Breast epithelium (tissue), 4 donors: Measurements from ENCODE around the gene XPO1. TPM values are rescaled to one million over a fixed set of nuclear protein-coding genes. Genes with fewer than 3 reads are reported as not detected.

Source experiments
- DNase-seq, 2 donors: peaks; one replicate each; pipeline ENCODE4 v3.0.0-alpha.2; 2019; ENCODE audit warnings: low spot score in 2 of 2
- H3K27ac ChIP-seq, 2 donors: fragments of 200-600 bp; sonication (generic) in 1 of 2; one replicate each; pipeline ENCODE4 v1.5.1; 2016 to 2019; ENCODE audit warnings: mild to moderate bottlenecking in 1 of 2
- H3K27me3 ChIP-seq, 2 donors: fragments of 200-600 bp; sonication (generic) in 1 of 2; one replicate each; pipeline versions ENCODE4 v1.5.1 to v1.6.0; 2017 to 2019; ENCODE audit warnings: control low read depth in 1 of 2, mild to moderate bottlenecking in 1 of 2
- H3K36me3 ChIP-seq: fragments of 200-600 bp; one replicate; pipeline ENCODE4 v1.5.1; 2019
- H3K4me1 ChIP-seq, 2 donors: fragments of 200-600 bp; sonication (generic); one replicate each; pipeline ENCODE4 v1.5.1; 2016 to 2019; ENCODE audit warnings: control low read depth in 1 of 2
- H3K4me3 ChIP-seq, 3 donors: fragments of 200-600 bp; sonication (generic); 1 replicate in 2 of 3; 2 replicates in 1 of 3; pipeline ENCODE4 v1.5.1; 2016 to 2019; ENCODE audit warnings: mild to moderate bottlenecking in 3 of 3, moderate library complexity in 2 of 3
- H3K9me3 ChIP-seq, 2 donors: fragments of 200-600 bp; sonication (generic) in 1 of 2; one replicate each; pipeline ENCODE4 v1.5.1; 2016 to 2019; ENCODE audit warnings: control low read depth in 1 of 2
- CTCF ChIP-seq, 3 donors: fragments of 450-650 bp; IDR thresholded peaks; one replicate each; pipeline ENCODE4 v1.5.1; 2016 to 2017; ENCODE audit warnings: antibody characterized with exemption in 3 of 3, mild to moderate bottlenecking in 3 of 3, moderate library complexity in 3 of 3
- POLR2A ChIP-seq: fragments of 450-650 bp; IDR thresholded peaks from one replicate; pipeline ENCODE4 v1.6.1; 2016; ENCODE audit warnings: antibody characterized with exemption, mild to moderate bottlenecking, moderate library complexity
- POLR2AphosphoS5 ChIP-seq, 3 donors: sonication (generic); formaldehyde crosslinking; IDR thresholded peaks; one replicate each; pipeline ENCODE4 v1.6.1; 2017; ENCODE audit warnings: antibody characterized with exemption in 3 of 3
- intact Hi-C: fragments of 100-400 bp; cut with DNase I; formaldehyde crosslinking; loops from one replicate; pipeline ENCODE4 v1.15.1; 2023; ENCODE audit warnings: low total_unique reads
- total RNA-seq, 3 donors: library from RNA; depleted of rRNA; stranded (reverse); fragments of >200 nt; gene quantifications; one replicate each; pipeline ENCODE4 v1.1.0, GENCODE V29; 2016

The XPO1 gene
- total RNA-seq, 3 donors from 2014 or later, result 76.0 to 137 (median 129) TPM

GRCh38 chr2:61538920-61539520 lies 864 bp upstream of the XPO1 start:
- Histone ChIP-seq H3K27me3 (no peaks in the 10 kb centered on the region), H3K27ac (peak overlapping the region; percentile 99), H3K36me3 (no peaks in the 10 kb centered on the region), H3K4me1 (no peaks in the 10 kb centered on the region), H3K4me3 (peak overlapping the region; percentile 79 to 95 (median 84)), H3K9me3 (no peaks in the 10 kb centered on the region)
- TF ChIP-seq POLR2A, result no peak
- no peak for TF ChIP-seq CTCF (IDR thresholded peaks at IDR 0.05)
- peak in 1 of 3 donors; percentile 15 for TF ChIP-seq POLR2AphosphoS5 (IDR thresholded peaks at IDR 0.05)
- intact Hi-C loops, result loop anchor here (2.0 kb wide), 1 partner anchor 44 kb away; no protein-coding TSS in a partner anchor
- DNase-seq, result peak in 1 of 2 donors; percentile 29

GRCh38 chr2:61537950-61538199 lies 281 bp downstream of the XPO1 start:
- H3K4me1 ChIP-seq, result no peaks in the 10 kb centered on the region
- no peaks in the 10 kb centered on the region for H3K9me3 ChIP-seq
- peak overlapping the region; percentile 79 to 95 (median 84) for H3K4me3 ChIP-seq
- no peak for TF ChIP-seq POLR2A
- TF ChIP-seq POLR2AphosphoS5 (IDR thresholded peaks at IDR 0.05), result no peak
- no peak for TF ChIP-seq CTCF (IDR thresholded peaks at IDR 0.05)
- H3K27me3 ChIP-seq, result no peaks in the 10 kb centered on the region
- intact Hi-C loops, result loop anchor here (2.0 kb wide), 1 partner anchor 43 kb away; no protein-coding TSS in a partner anchor
- peak overlapping the region; percentile 99 for H3K27ac ChIP-seq
- no peak for DNase-seq
- no peaks in the 10 kb centered on the region for H3K36me3 ChIP-seq

GRCh38 chr2:61537277-61537949 lies 743 bp downstream of the XPO1 start:
- peak overlapping the region; percentile 99 for H3K27ac ChIP-seq
- DNase-seq, result peak in 1 of 2 donors; percentile 57
- H3K36me3 ChIP-seq, result no peaks in the 10 kb centered on the region
- no peaks in the 10 kb centered on the region for H3K4me1 ChIP-seq
- intact Hi-C loops, result no loop called here
- peak overlapping the region; percentile 79 to 95 (median 84) for H3K4me3 ChIP-seq
- H3K27me3 ChIP-seq, result no peaks in the 10 kb centered on the region
- H3K9me3 ChIP-seq, result no peaks in the 10 kb centered on the region
- TF ChIP-seq POLR2AphosphoS5 (IDR thresholded peaks at IDR 0.05), result no peak

GRCh38 chr2:61536572-61537276 lies 1.4 kb downstream of the XPO1 start:
- Histone ChIP-seq H3K9me3 (no peaks in the 10 kb centered on the region), H3K27ac (peak overlapping the region; percentile 99), H3K4me3 (peak overlapping the region; percentile 79 to 95 (median 84))

GRCh38 chr2:61536180-61536571 lies 2.0 kb downstream of the XPO1 start:
- no peaks in the 10 kb centered on the region for H3K27me3 ChIP-seq
- peaks cover 5% of the 10 kb centered on the region for H3K36me3 ChIP-seq
- H3K4me3 ChIP-seq, result peak overlapping the region; percentile 79 to 95 (median 84)
- H3K9me3 ChIP-seq, result no peaks in the 10 kb centered on the region
- peak overlapping the region; percentile 99 for H3K27ac ChIP-seq
- H3K4me1 ChIP-seq, result no peaks in the 10 kb centered on the region
- TF ChIP-seq POLR2A (no peak), POLR2AphosphoS5 (IDR thresholded peaks at IDR 0.05) (no peak), CTCF (IDR thresholded peaks at IDR 0.05) (no peak)
- no peak for DNase-seq
- intact Hi-C loops, result no loop called here

More at GRCh38 chr2:61536572-61537276, 1.4 kb downstream of the XPO1 start:
- TF ChIP-seq POLR2AphosphoS5 (IDR thresholded peaks at IDR 0.05), result peak; percentile 44 to 69 (median 47)
- TF ChIP-seq CTCF (IDR thresholded peaks at IDR 0.05), result no peak
- TF ChIP-seq POLR2A, result peak; percentile 28
- intact Hi-C loops, result no loop called here
- H3K36me3 ChIP-seq, result peaks cover 2% of the 10 kb centered on the region
- no peaks in the 10 kb centered on the region for H3K4me1 ChIP-seq
- H3K27me3 ChIP-seq, result no peaks in the 10 kb centered on the region
- DNase-seq, result peak; percentile 73 to 81
